ENCODE measurements around the gene FAM72C. TPM values are rescaled to one million over a fixed set of nuclear protein-coding genes. Genes with fewer than 3 reads are reported as not detected.
"Not testable (repeated sequence)": the region's sequence is repeated elsewhere in the genome, so short reads cannot be mapped to it uniquely, and the experiment has no call there.

Gene FAM72C
- total and polyA plus RNA-seq, 2 of the 4 experiments (the other 2 are of a cell fraction) = 0.72 to 1.8 TPM

GRCh38 chr1:143990699-143991098 lies 18.9 kb upstream of the FAM72C start:
- H3K9ac ChIP-seq (ENCODE audit: low read depth, low read length); H3K4me1 ChIP-seq (ENCODE audit: control insufficient read depth, insufficient read depth, low read length); H3K14ac ChIP-seq (replicated peaks; ENCODE audit: low read depth, low read length); DNase-seq; dilution Hi-C loops (cut with HindIII; ENCODE audit: low sequenced_read_pairs, unreplicated experiment); H3K4me3 ChIP-seq (ENCODE audit: insufficient read depth, low read depth, low read length); ATAC-seq (ENCODE audit: low read depth); H3K23ac ChIP-seq (ENCODE audit: low read depth, low read length); in situ Hi-C loops (cut with MboI; ENCODE audit: low sequenced_read_pairs); H2BK15ac ChIP-seq (ENCODE audit: low read depth, low read length); POLR2A ChIA-PET (ENCODE audit: unreplicated experiment); CTCF ChIA-PET; H3K4ac ChIP-seq (ENCODE audit: low read depth, low read length); H3K79me1 ChIP-seq (ENCODE audit: low read depth in 1 of 2, low read length in 2 of 2); H2BK20ac ChIP-seq (ENCODE audit: low read depth, low read length); H2AFZ ChIP-seq (replicated peaks; ENCODE audit: low read length, poor library complexity); H3K4me2 ChIP-seq (ENCODE audit: low read depth, low read length); H3K36me3 ChIP-seq (ENCODE audit: control insufficient read depth, insufficient read depth, low read length); H4K91ac ChIP-seq (ENCODE audit: insufficient read depth, low read depth, low read length); H4K8ac ChIP-seq (ENCODE audit: low read depth in 2 of 2, low read length in 2 of 2); H2BK5ac ChIP-seq (ENCODE audit: low read depth, low read length, poor library complexity, severe bottlenecking); H3K9me3 ChIP-seq (ENCODE audit: control insufficient read depth, insufficient read depth, low read length); H3K18ac ChIP-seq (ENCODE audit: low read depth, low read length); BruUV-seq (replicated peaks); H4K5ac ChIP-seq (ENCODE audit: low read depth, low read length); H3K27me3 ChIP-seq (ENCODE audit: control insufficient read depth, insufficient read depth, low read length); H2BK120ac ChIP-seq (ENCODE audit: low read depth, low read length); H3K56ac ChIP-seq (ENCODE audit: extremely low read depth, insufficient read depth, low read length); intact Hi-C loops (cut with micrococcal nuclease); H3K9me1 ChIP-seq (ENCODE audit: insufficient read depth, low read length); H4K20me1 ChIP-seq (ENCODE audit: insufficient read depth, low read length); H2AK9ac ChIP-seq (replicated peaks; ENCODE audit: low read depth, low read length, poor library complexity); H3K27ac ChIP-seq (ENCODE audit: insufficient read depth, low read length); H2AK5ac ChIP-seq (ENCODE audit: low read depth, low read length): not testable (repeated sequence)
- no CpG with 5 or more reads among the region's 4 CpGs for WGBS, 2 experiments (ENCODE audit: extremely low coverage in 2 of 2, insufficient read length in 1 of 2)

- CTCF ChIA-PET; H3K79me1 ChIP-seq (ENCODE audit: low read depth in 1 of 2, low read length in 2 of 2); H4K91ac ChIP-seq (ENCODE audit: insufficient read depth, low read depth, low read length); H3K23ac ChIP-seq (ENCODE audit: low read depth, low read length); in situ Hi-C loops (cut with MboI; ENCODE audit: low sequenced_read_pairs); H4K8ac ChIP-seq (ENCODE audit: low read depth in 2 of 2, low read length in 2 of 2); H3K18ac ChIP-seq (ENCODE audit: low read depth, low read length); H3K14ac ChIP-seq (replicated peaks; ENCODE audit: low read depth, low read length); H3K9me1 ChIP-seq (ENCODE audit: insufficient read depth, low read length); H2AK5ac ChIP-seq (ENCODE audit: low read depth, low read length); H4K20me1 ChIP-seq (ENCODE audit: insufficient read depth, low read length); intact Hi-C loops (cut with micrococcal nuclease); H4K5ac ChIP-seq (ENCODE audit: low read depth, low read length); H2AFZ ChIP-seq (replicated peaks; ENCODE audit: low read length, poor library complexity); H3K56ac ChIP-seq (ENCODE audit: extremely low read depth, insufficient read depth, low read length); H2BK15ac ChIP-seq (ENCODE audit: low read depth, low read length); H3K27ac ChIP-seq (ENCODE audit: insufficient read depth, low read length); H3K27me3 ChIP-seq (ENCODE audit: control insufficient read depth, insufficient read depth, low read length); H3K4me1 ChIP-seq (ENCODE audit: control insufficient read depth, insufficient read depth, low read length); H2BK5ac ChIP-seq (ENCODE audit: low read depth, low read length, poor library complexity, severe bottlenecking); BruUV-seq (replicated peaks); H3K36me3 ChIP-seq (ENCODE audit: control insufficient read depth, insufficient read depth, low read length); H3K9me3 ChIP-seq (ENCODE audit: control insufficient read depth, insufficient read depth, low read length); H3K4me3 ChIP-seq (ENCODE audit: insufficient read depth, low read depth, low read length); H2AK9ac ChIP-seq (replicated peaks; ENCODE audit: low read depth, low read length, poor library complexity); H3K9ac ChIP-seq (ENCODE audit: low read depth, low read length); ATAC-seq (ENCODE audit: low read depth); H3K4ac ChIP-seq (ENCODE audit: low read depth, low read length); POLR2A ChIA-PET (ENCODE audit: unreplicated experiment); DNase-seq; H2BK120ac ChIP-seq (ENCODE audit: low read depth, low read length); dilution Hi-C loops (cut with HindIII; ENCODE audit: low sequenced_read_pairs, unreplicated experiment); H3K4me2 ChIP-seq (ENCODE audit: low read depth, low read length); H2BK20ac ChIP-seq (ENCODE audit: low read depth, low read length): not testable (repeated sequence)
- WGBS, 2 experiments (ENCODE audit: extremely low coverage in 2 of 2, insufficient read length in 1 of 2) = no CpG with 5 or more reads among the region's 1 CpG
Measured at GRCh38 chr1:143989719-143990118, 17.9 kb upstream of the FAM72C start.
